ENCODE measurements around the gene PCOLCE2.

- TF ChIP-seq, protein P1, sequence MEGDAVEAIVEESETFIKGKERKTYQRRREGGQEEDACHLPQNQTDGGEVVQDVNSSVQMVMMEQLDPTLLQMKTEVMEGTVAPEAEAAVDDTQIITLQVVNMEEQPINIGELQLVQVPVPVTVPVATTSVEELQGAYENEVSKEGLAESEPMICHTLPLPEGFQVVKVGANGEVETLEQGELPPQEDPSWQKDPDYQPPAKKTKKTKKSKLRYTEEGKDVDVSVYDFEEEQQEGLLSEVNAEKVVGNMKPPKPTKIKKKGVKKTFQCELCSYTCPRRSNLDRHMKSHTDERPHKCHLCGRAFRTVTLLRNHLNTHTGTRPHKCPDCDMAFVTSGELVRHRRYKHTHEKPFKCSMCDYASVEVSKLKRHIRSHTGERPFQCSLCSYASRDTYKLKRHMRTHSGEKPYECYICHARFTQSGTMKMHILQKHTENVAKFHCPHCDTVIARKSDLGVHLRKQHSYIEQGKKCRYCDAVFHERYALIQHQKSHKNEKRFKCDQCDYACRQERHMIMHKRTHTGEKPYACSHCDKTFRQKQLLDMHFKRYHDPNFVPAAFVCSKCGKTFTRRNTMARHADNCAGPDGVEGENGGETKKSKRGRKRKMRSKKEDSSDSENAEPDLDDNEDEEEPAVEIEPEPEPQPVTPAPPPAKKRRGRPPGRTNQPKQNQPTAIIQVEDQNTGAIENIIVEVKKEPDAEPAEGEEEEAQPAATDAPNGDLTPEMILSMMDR (IDR thresholded peaks at IDR 0.05; ENCODE audit: insufficient read depth, low read depth, low read length), result no peak
- no peak for TF ChIP-seq EZH2 (IDR thresholded peaks at IDR 0.05; ENCODE audit: insufficient read depth, low read length)
These were observed 36.3 kb upstream of the PCOLCE2 start for GRCh38 chr3:142925140-142925539.

Measured in astrocyte (in vitro differentiated cells and primary cell).